Adrenal gland (tissue), 12 donors: ENCODE data around the gene ASCC1. TPM values are rescaled to one million over a fixed set of nuclear protein-coding genes. Genes with fewer than 3 reads are reported as not detected.

Experiments
- DNase-seq, 7 donors: peaks; one replicate each; pipeline ENCODE4 v3.0.0-alpha.2; 2019 to 2020
- H3K27ac ChIP-seq, 5 donors: fragments of 200-600 bp; sonication (generic) in 4 of 5; 1 replicate in 3 of 5; 2 replicates in 2 of 5; pipeline versions ENCODE4 v1.5.1 to v1.8.0; 2016 to 2020; ENCODE audit warnings: mild to moderate bottlenecking in 1 of 5
- H3K27me3 ChIP-seq: fragments of 200-600 bp; 2 replicates; pipeline ENCODE4 v1.8.0; 2021
- H3K36me3 ChIP-seq, 2 donors: fragments of 200-600 bp; replicated peaks in 1 of 2; 1 replicate in 1 of 2; 2 replicates in 1 of 2; pipeline versions ENCODE4 v1.5.1 to v1.8.0; 2018 to 2022
- H3K4me1 ChIP-seq, 2 donors: fragments of 200-600 bp; replicated peaks in 1 of 2; 1 replicate in 1 of 2; 2 replicates in 1 of 2; pipeline versions ENCODE4 v1.5.1 to v1.8.0; 2018 to 2021
- H3K4me3 ChIP-seq, 4 donors: fragments of 200-600 bp; sonication (generic) in 3 of 4; one replicate each; pipeline ENCODE4 v1.5.1; 2016 to 2018
- H3K9me3 ChIP-seq, 3 donors: fragments of 200-600 bp; sonication (generic) in 1 of 3; replicated peaks in 1 of 3; 1 replicate in 2 of 3; 2 replicates in 1 of 3; pipeline versions ENCODE4 v1.5.1 to v1.8.0; 2016 to 2021
- POLR2A ChIP-seq, 2 donors: fragments of 450-650 bp; IDR thresholded peaks; one replicate each; pipeline ENCODE4 v1.6.1; 2017; ENCODE audit warnings: antibody characterized with exemption in 2 of 2, mild to moderate bottlenecking in 2 of 2, moderate library complexity in 1 of 2
- WGBS, 4 donors: extraction: QIAGEN DNeasy Blood & Tissue Kit in 2 of 4; methylation state at CpG; one replicate each; pipeline versions ENCODE4 v1.1.5 to v1.1.7; 2013 to 2017; 5-methylcytosine and 5-hydroxymethylcytosine counted together
- intact Hi-C, 2 donors: fragments of 100-400 bp; cut with DNase I; formaldehyde crosslinking; loops; one replicate each; pipeline versions ENCODE4 v1.14.1 to v1.15.0; 2022 to 2023
- polyA plus RNA-seq, 3 donors: library from polyadenylated mRNA; stranded (reverse); fragments of 200-250 nt in 2 of 3; fragments of 350-450 nt in 1 of 3; fragmentation: Illumina TruSeq in 1 of 3; extraction: RNeasy Lipid Tissue Mini Kit (QIAGEN cat#74804) in 1 of 3; gene quantifications; one replicate each; pipeline ENCODE4 v1.2.3, GENCODE V29; 2013 to 2014
- total RNA-seq, 9 donors: library from RNA; depleted of rRNA in 4 of 9; stranded (reverse); fragments of >200 nt in 4 of 9; fragments of 120-200 nt in 1 of 9; fragmentation: NEBNext Ultra II Directional in 1 of 9; extraction: Animal tissue kit (Norgen Biotek cat#: 25700) in 1 of 9; gene quantifications; one replicate each; pipeline versions ENCODE4 v1.1.0 to v1.2.4, GENCODE V29; 2013 to 2023
- TF ChIP-seq, protein P1 (sequence below), 6 experiments: fragments of 450-650 bp in 4 of 6; fragments of 200-600 bp in 2 of 6; sonication (generic) in 1 of 6; IDR thresholded peaks; 1 replicate in 5 of 6; 2 replicates in 1 of 6; pipeline versions ENCODE4 v1.5.1 to v1.8.0; 2016 to 2021; ENCODE audit warnings: antibody characterized with exemption in 6 of 6, mild to moderate bottlenecking in 2 of 6, moderate library complexity in 1 of 6
- donor health status: healthy with polysubstance abuse.
- donor health status: Bipolar disorder and iron deficiency.
- donor health status: DM: yes; HTN: yes; CAD: no.
- donor health status: DM: no; HTN: no; CAD: no.
- donor health status: DM: no; HTN: no; CAD: no.
- donor health status: DM: yes; HTN: yes; CAD: no.

The ASCC1 gene
- total and polyA plus RNA-seq, 12 donors: 9.7 to 101 (median 36.7) TPM

DNA sequence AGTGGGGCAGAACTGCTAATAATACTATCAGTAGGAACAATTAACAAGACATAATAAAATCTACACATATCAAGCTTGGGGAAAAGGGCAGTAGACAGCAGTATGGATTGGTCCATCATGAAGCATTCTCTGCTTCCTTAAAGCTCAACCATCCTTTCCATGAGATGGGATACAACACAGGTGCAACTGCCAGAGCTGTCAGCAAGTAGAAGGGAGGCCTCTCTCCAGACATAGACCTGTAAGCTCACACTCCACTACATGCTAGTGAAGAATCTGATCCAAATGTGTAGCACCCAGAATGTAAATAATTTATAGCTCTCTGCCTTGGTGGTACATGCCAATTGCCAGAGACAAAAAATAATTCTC lies 41.8 kb downstream of the ASCC1 start:
- DNase-seq: no peak
- TF ChIP-seq POLR2A (IDR thresholded peaks at IDR 0.05): no peak
- TF ChIP-seq, protein P1, sequence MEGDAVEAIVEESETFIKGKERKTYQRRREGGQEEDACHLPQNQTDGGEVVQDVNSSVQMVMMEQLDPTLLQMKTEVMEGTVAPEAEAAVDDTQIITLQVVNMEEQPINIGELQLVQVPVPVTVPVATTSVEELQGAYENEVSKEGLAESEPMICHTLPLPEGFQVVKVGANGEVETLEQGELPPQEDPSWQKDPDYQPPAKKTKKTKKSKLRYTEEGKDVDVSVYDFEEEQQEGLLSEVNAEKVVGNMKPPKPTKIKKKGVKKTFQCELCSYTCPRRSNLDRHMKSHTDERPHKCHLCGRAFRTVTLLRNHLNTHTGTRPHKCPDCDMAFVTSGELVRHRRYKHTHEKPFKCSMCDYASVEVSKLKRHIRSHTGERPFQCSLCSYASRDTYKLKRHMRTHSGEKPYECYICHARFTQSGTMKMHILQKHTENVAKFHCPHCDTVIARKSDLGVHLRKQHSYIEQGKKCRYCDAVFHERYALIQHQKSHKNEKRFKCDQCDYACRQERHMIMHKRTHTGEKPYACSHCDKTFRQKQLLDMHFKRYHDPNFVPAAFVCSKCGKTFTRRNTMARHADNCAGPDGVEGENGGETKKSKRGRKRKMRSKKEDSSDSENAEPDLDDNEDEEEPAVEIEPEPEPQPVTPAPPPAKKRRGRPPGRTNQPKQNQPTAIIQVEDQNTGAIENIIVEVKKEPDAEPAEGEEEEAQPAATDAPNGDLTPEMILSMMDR (IDR thresholded peaks at IDR 0.05): no peak
- intact Hi-C loops: no loop called here

DNA sequence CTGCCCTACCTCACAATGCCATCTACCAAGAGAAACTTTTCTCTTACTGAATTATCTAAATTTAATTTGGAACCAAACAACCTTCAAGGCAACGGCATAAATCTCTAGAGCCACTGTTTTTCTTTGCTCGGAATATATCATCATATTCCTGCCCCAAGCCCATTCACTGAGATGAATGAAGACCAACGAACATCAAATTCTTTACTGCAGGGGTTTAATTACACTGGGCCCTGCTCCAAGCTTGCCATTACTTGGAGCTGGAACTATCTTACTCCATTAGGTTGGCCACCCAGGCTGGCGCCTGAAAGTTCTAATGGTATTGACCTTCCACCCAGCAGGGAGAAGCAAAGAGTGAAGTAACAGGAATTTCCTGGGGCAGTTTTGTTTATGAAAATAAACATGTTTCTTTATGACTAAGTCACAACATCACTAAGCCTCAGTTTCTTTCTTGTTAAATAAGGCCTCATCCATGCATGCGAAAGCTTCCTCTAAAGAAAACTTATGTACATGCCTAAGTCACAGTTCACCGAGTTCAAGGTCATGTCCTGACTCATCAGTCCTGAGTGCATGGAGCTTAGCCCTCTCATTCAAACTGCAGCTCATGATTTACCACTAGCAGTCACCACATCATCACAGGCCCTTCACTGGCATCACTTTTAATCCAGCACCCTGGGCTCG lies 42.3 kb downstream of the ASCC1 start:
- no peak overlapping the region for H3K4me3 ChIP-seq
- peak; percentile 29 to 67 (median 41) for DNase-seq
- H3K9me3 ChIP-seq: no peaks in the 10 kb centered on the region
- H3K27ac ChIP-seq: peak overlapping the region in 3 of 5 donors; percentile 26 to 69 (median 58)
- 60 to 72% (median 63%) methylated on average over 7 of the region's 7 CpGs for WGBS, 4 donors
- no peaks in the 10 kb centered on the region for H3K27me3 ChIP-seq
- H3K4me1 ChIP-seq: peaks cover 33 to 44% of the 10 kb centered on the region in 2 donors
- intact Hi-C loops: no loop called here
- no peak for TF ChIP-seq POLR2A (IDR thresholded peaks at IDR 0.05)
- TF ChIP-seq, protein P1 (IDR thresholded peaks at IDR 0.05): no peak
- H3K36me3 ChIP-seq: peaks cover 0 to 5% of the 10 kb centered on the region in 2 donors

More for the DNA sequence above, 41.8 kb downstream of the ASCC1 start:
- H3K4me3 ChIP-seq: no peak overlapping the region
- no peaks in the 10 kb centered on the region for H3K27me3 ChIP-seq
- peaks cover 33 to 44% of the 10 kb centered on the region in 2 donors for H3K4me1 ChIP-seq
- peaks cover 0 to 10% of the 10 kb centered on the region in 2 donors for H3K36me3 ChIP-seq
- H3K9me3 ChIP-seq: no peaks in the 10 kb centered on the region
- H3K27ac ChIP-seq: peak overlapping the region in 3 of 5 donors; percentile 16 to 69 (median 58)

- H3K27me3 ChIP-seq: no peaks in the 10 kb centered on the region
- H3K9me3 ChIP-seq: no peaks in the 10 kb centered on the region
- WGBS, 4 donors: 77 to 93% (median 89%) methylated on average over 3 of the region's 3 CpGs
- intact Hi-C loops: no loop called here
- TF ChIP-seq, protein P1 (IDR thresholded peaks at IDR 0.05): no peak
- no peak for TF ChIP-seq POLR2A (IDR thresholded peaks at IDR 0.05)
- peak overlapping the region in 3 of 5 donors; percentile 26 to 69 (median 58) for H3K27ac ChIP-seq
- DNase-seq: no peak
- H3K4me3 ChIP-seq: no peak overlapping the region
- peaks cover 33 to 44% of the 10 kb centered on the region in 2 donors for H3K4me1 ChIP-seq
- H3K36me3 ChIP-seq: no peaks in the 10 kb centered on the region
These were observed 42.8 kb downstream of the ASCC1 start for GRCh38 chr10:72173262-72173618.

DNA sequence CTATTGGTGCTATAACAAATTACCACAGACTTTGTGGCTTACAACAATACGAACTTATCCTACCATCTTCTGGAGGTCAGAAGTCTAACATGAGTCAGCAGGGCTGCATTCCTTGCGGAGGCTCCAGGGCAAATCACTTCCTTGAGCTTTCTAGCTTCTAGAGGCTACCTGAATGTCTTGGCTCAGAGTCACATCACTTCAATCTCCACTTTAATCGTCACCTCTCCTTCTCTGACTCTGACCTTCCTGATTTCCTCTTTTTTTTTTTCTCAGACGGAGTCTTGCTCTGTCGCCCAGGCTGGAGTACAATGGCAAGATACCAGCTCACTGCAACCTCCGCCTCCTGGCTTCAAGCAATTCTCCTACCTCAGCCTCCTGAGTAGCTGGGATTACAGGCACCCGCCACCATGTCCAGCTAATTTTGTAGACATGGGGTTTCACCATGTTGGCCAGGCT lies 44.9 kb downstream of the ASCC1 start:
- no peaks in the 10 kb centered on the region for H3K27me3 ChIP-seq
- intact Hi-C loops: no loop called here
- no peaks in the 10 kb centered on the region for H3K9me3 ChIP-seq
- H3K27ac ChIP-seq: peak overlapping the region in 4 of 5 donors; percentile 43 to 67 (median 57)
- no peak overlapping the region for H3K4me3 ChIP-seq
- peak in 6 of 7 donors; percentile 40 to 70 (median 50) for DNase-seq
- peaks cover 33 to 44% of the 10 kb centered on the region in 2 donors for H3K4me1 ChIP-seq
- TF ChIP-seq, protein P1 (IDR thresholded peaks at IDR 0.05): no peak
- TF ChIP-seq POLR2A (IDR thresholded peaks at IDR 0.05): no peak
- WGBS, 4 donors: 48 to 51% (median 51%) methylated on average over 7 of the region's 7 CpGs
- no peaks in the 10 kb centered on the region for H3K36me3 ChIP-seq
